ENCODE measurements around the gene MRPS23. TPM values are rescaled to one million over a fixed set of nuclear protein-coding genes. Genes with fewer than 3 reads are reported as not detected.
A peak's percentile ranks its signal among the peaks of the same experiment; 100 is the strongest.
"Not testable (repeated sequence)": the region's sequence is repeated elsewhere in the genome, so short reads cannot be mapped to it uniquely, and the experiment has no call there.

The MRPS23 gene
- total and polyA plus RNA-seq, 4 donors, result 17.0 to 59.2 (median 47.7) TPM

- H3K27me3 ChIP-seq (ENCODE audit: control insufficient read depth, insufficient read depth, low read length), result no peaks in the 10 kb centered on the region
- no peaks in the 10 kb centered on the region for H3K9me3 ChIP-seq (ENCODE audit: control insufficient read depth, insufficient read depth, low read length)
- no peak overlapping the region for H3K27ac ChIP-seq (ENCODE audit: low read depth, low read length)
- H3K4me3 ChIP-seq (ENCODE audit: low read depth, low read length), result no peak overlapping the region
- H3K36me3 ChIP-seq (ENCODE audit: control insufficient read depth, insufficient read depth, low read length), result peaks cover 10% of the 10 kb centered on the region
- peaks cover 27% of the 10 kb centered on the region for H3K4me1 ChIP-seq (ENCODE audit: control insufficient read depth, insufficient read depth, low read length)
- WGBS (ENCODE audit: insufficient coverage), result 72% methylated on average over 7 of the region's 10 CpGs
- no peak for DNase-seq (ENCODE audit: low read depth in 4 of 6, low spot score in 6 of 6)
Measured at GRCh38 chr17:57856792-57857620, 7.2 kb upstream of the MRPS23 start.

GRCh38 chr17:57855391-57856035 is 5.7 kb upstream of the MRPS23 start:
- H3K36me3 ChIP-seq (ENCODE audit: control insufficient read depth, insufficient read depth, low read length), result no peaks in the 10 kb centered on the region
- no peaks in the 10 kb centered on the region for H3K9me3 ChIP-seq (ENCODE audit: control insufficient read depth, insufficient read depth, low read length)
- peaks cover 15% of the 10 kb centered on the region for H3K4me1 ChIP-seq (ENCODE audit: control insufficient read depth, insufficient read depth, low read length)
- DNase-seq (ENCODE audit: low read depth in 4 of 6, low spot score in 6 of 6), result no peak
- no peak overlapping the region for H3K27ac ChIP-seq (ENCODE audit: low read depth, low read length)
- no peaks in the 10 kb centered on the region for H3K27me3 ChIP-seq (ENCODE audit: control insufficient read depth, insufficient read depth, low read length)
- no peak overlapping the region for H3K4me3 ChIP-seq (ENCODE audit: low read depth, low read length)
- 70% methylated on average over 3 of the region's 6 CpGs for WGBS (ENCODE audit: insufficient coverage)

GRCh38 chr17:57853695-57854094 is 3.9 kb upstream of the MRPS23 start:
- H3K27me3 ChIP-seq (ENCODE audit: control insufficient read depth, insufficient read depth, low read length), result no peaks in the 10 kb centered on the region
- peaks cover 15% of the 10 kb centered on the region for H3K4me1 ChIP-seq (ENCODE audit: control insufficient read depth, insufficient read depth, low read length)
- WGBS (ENCODE audit: insufficient coverage), result 64% methylated on average over 8 of the region's 8 CpGs
- H3K27ac ChIP-seq (ENCODE audit: low read depth, low read length), result no peak overlapping the region
- no peak overlapping the region for H3K4me3 ChIP-seq (ENCODE audit: low read depth, low read length)
- H3K36me3 ChIP-seq (ENCODE audit: control insufficient read depth, insufficient read depth, low read length), result no peaks in the 10 kb centered on the region
- H3K9me3 ChIP-seq (ENCODE audit: control insufficient read depth, insufficient read depth, low read length), result no peaks in the 10 kb centered on the region
- no peak for DNase-seq (ENCODE audit: low read depth in 4 of 6, low spot score in 6 of 6)

- Histone ChIP-seq H3K27me3 (ENCODE audit: control insufficient read depth, insufficient read depth, low read length) (no peaks in the 10 kb centered on the region), H3K27ac (ENCODE audit: low read depth, low read length) (no peak overlapping the region), H3K36me3 (ENCODE audit: control insufficient read depth, insufficient read depth, low read length) (peaks cover 4% of the 10 kb centered on the region), H3K9me3 (ENCODE audit: control insufficient read depth, insufficient read depth, low read length) (no peaks in the 10 kb centered on the region), H3K4me3 (ENCODE audit: low read depth, low read length) (no peak overlapping the region), H3K4me1 (ENCODE audit: control insufficient read depth, insufficient read depth, low read length) (peaks cover 11% of the 10 kb centered on the region)
- DNase-seq (ENCODE audit: low read depth in 4 of 6, low spot score in 6 of 6), result no peak
- WGBS (ENCODE audit: insufficient coverage), result 50% methylated on average over 2 of the region's 6 CpGs
Measured at GRCh38 chr17:57852955-57853328, 3.1 kb upstream of the MRPS23 start.

- Histone ChIP-seq H3K9me3 (ENCODE audit: control insufficient read depth, insufficient read depth, low read length) (no peaks in the 10 kb centered on the region), H3K36me3 (ENCODE audit: control insufficient read depth, insufficient read depth, low read length) (peaks cover 9% of the 10 kb centered on the region), H3K27ac (ENCODE audit: low read depth, low read length) (no peak overlapping the region), H3K27me3 (ENCODE audit: control insufficient read depth, insufficient read depth, low read length) (no peaks in the 10 kb centered on the region), H3K4me1 (ENCODE audit: control insufficient read depth, insufficient read depth, low read length) (peaks cover 10% of the 10 kb centered on the region), H3K4me3 (ENCODE audit: low read depth, low read length) (no peak overlapping the region)
- WGBS (ENCODE audit: insufficient coverage), result 80% methylated on average over 6 of the region's 9 CpGs
- DNase-seq (ENCODE audit: low read depth in 4 of 6, low spot score in 6 of 6), result no peak
Measured at GRCh38 chr17:57852092-57852954, 2.5 kb upstream of the MRPS23 start.

- Histone ChIP-seq H3K4me1 (ENCODE audit: control insufficient read depth, insufficient read depth, low read length) (peaks cover 10% of the 10 kb centered on the region), H3K9me3 (ENCODE audit: control insufficient read depth, insufficient read depth, low read length) (no peaks in the 10 kb centered on the region), H3K27ac (ENCODE audit: low read depth, low read length) (peak overlapping the region; percentile 31), H3K4me3 (ENCODE audit: low read depth, low read length) (peak overlapping the region; percentile 96), H3K27me3 (ENCODE audit: control insufficient read depth, insufficient read depth, low read length) (no peaks in the 10 kb centered on the region), H3K36me3 (ENCODE audit: control insufficient read depth, insufficient read depth, low read length) (peaks cover 16% of the 10 kb centered on the region)
- WGBS (ENCODE audit: insufficient coverage), result 16% methylated on average over 27 of the region's 27 CpGs
- no peak for DNase-seq (ENCODE audit: low read depth in 4 of 6, low spot score in 6 of 6)
Measured at GRCh38 chr17:57849163-57849873, 526 bp downstream of the MRPS23 start.

DNA sequence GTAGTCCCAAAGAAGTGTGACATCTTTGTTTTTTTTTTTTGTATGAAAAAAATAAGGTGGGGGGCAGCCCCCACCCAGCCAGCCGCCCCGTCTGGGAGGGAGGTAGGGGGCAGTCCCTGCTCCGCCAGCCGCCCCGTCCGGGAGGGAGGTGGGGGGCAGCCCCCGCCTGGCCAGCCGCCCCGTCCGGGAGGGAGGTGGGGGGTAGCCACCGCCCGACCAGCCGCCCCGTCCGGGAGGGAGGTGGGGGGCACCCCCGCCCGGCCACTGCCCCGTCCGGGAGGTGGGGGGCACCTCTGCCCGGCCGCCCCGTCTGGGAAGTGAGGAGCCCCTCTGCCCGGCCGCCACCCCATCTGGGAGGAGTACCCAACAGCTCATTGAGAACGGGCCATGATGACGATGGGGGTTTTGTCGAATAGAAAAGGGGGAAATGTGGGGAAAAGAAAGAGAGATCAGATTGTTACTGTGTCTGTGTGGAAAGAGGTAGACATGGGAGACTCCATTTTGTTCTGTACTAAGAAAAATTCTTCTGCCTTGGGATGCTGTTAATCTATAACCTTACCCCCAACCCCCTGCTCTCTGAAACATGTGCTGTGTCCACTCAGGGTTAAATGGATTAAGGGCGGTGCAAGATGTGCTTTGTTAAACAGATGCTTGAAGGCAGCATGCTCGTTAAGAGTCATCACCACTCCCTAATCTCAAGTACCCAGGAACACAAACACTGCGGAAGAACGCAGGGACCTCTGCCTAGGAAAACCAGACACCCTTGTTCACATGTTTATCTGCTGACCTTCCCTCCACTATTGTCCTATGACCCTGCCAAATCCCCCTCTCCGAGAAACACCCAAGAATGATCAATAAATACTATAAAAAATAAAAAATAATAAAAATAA is 3.5 kb downstream of the MRPS23 start:
- H3K4me3 ChIP-seq (ENCODE audit: low read depth, low read length); H3K27ac ChIP-seq (ENCODE audit: low read depth, low read length); H3K9me3 ChIP-seq (ENCODE audit: control insufficient read depth, insufficient read depth, low read length); H3K4me1 ChIP-seq (ENCODE audit: control insufficient read depth, insufficient read depth, low read length); H3K27me3 ChIP-seq (ENCODE audit: control insufficient read depth, insufficient read depth, low read length); DNase-seq (ENCODE audit: low read depth in 4 of 6, low spot score in 6 of 6): not testable (repeated sequence)
- H3K36me3 ChIP-seq (ENCODE audit: control insufficient read depth, insufficient read depth, low read length), result peaks cover 16% of the 10 kb centered on the region
- WGBS (ENCODE audit: insufficient coverage), result 82% methylated on average over 2 of the region's 32 CpGs

DNA sequence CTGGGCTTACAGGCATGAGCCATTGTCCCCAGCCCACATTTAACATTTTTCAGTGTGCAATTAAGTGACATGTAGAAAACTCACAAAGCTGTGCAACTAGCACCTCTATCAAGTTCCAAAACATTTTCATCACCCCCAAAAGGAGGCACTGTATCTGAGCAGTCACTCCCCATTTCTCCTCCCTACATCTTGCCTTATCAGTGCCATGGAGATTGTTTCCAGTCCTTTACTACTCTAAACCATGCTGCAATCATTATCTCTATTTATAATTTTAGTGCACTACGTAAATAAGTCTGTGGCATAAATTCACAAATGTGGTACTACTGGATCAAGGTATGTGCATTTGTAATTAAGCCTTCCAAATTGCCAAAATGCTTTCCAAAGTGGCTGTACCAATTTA is 7.6 kb downstream of the MRPS23 start:
- WGBS (ENCODE audit: insufficient coverage), result no CpG with 5 or more reads among the region's 1 CpG
- H3K27ac ChIP-seq (ENCODE audit: low read depth, low read length), result no peak overlapping the region
- no peaks in the 10 kb centered on the region for H3K4me1 ChIP-seq (ENCODE audit: control insufficient read depth, insufficient read depth, low read length)
- peaks cover 25% of the 10 kb centered on the region for H3K36me3 ChIP-seq (ENCODE audit: control insufficient read depth, insufficient read depth, low read length)
- H3K4me3 ChIP-seq (ENCODE audit: low read depth, low read length), result no peak overlapping the region
- no peaks in the 10 kb centered on the region for H3K27me3 ChIP-seq (ENCODE audit: control insufficient read depth, insufficient read depth, low read length)
- H3K9me3 ChIP-seq (ENCODE audit: control insufficient read depth, insufficient read depth, low read length), result no peaks in the 10 kb centered on the region
- DNase-seq (ENCODE audit: low read depth in 4 of 6, low spot score in 6 of 6), result no peak
